Erythroblast (primary cell): ENCODE results near the gene SHF.

ENCODE experiments used
- DNase-seq, 2 experiments: peaks; one replicate each; lab custom pipeline; 2025; lab: John Stamatoyannopoulos, UW
- GATA1 ChIP-seq: IDR thresholded peaks from 2 replicates; pipeline ENCODE4 v1.6.1; 2011; ENCODE audit warnings: low read depth, mild to moderate bottlenecking, control low read depth, low read length, moderate library complexity
- POLR2A ChIP-seq: IDR thresholded peaks from 2 replicates; pipeline ENCODE4 v1.6.1; 2011; ENCODE audit warnings: mild to moderate bottlenecking, low read length

The SHF gene

GRCh38 chr15:45212493-45212892 lies 24.7 kb upstream of the SHF start:
- TF ChIP-seq POLR2A (no peak), GATA1 (no peak)
- no peak for DNase-seq

- peak; percentile 71 to 81 for DNase-seq
- no peak for TF ChIP-seq POLR2A
- no peak for TF ChIP-seq GATA1
Observed at GRCh38 chr15:45205192-45205591, 17.4 kb upstream of the SHF start.

- no peak for TF ChIP-seq GATA1
- TF ChIP-seq POLR2A: no peak
- no peak for DNase-seq
Observed at GRCh38 chr15:45203182-45203581, 15.4 kb upstream of the SHF start.

GRCh38 chr15:45201869-45202268 lies 14.1 kb upstream of the SHF start:
- DNase-seq: no peak
- TF ChIP-seq POLR2A: no peak
- no peak for TF ChIP-seq GATA1

- TF ChIP-seq POLR2A: no peak
- no peak for TF ChIP-seq GATA1
- DNase-seq: no peak
Observed at GRCh38 chr15:45201557-45201859, 13.7 kb upstream of the SHF start.

- DNase-seq: peak; percentile 86 to 92
- TF ChIP-seq GATA1 (no peak), POLR2A (no peak)
Observed at GRCh38 chr15:45200799-45201556, 13.2 kb upstream of the SHF start.

- DNase-seq: peak; percentile 95 to 97
- TF ChIP-seq POLR2A: peak; percentile 60
- TF ChIP-seq GATA1: no peak
Observed at GRCh38 chr15:45200001-45200798, 12.4 kb upstream of the SHF start.

- no peak for TF ChIP-seq GATA1
- TF ChIP-seq POLR2A: no peak
- peak; percentile 53 to 68 for DNase-seq
Observed at GRCh38 chr15:45199136-45199810, 11.5 kb upstream of the SHF start.

GRCh38 chr15:45198337-45199135 lies 10.8 kb upstream of the SHF start:
- DNase-seq: peak; percentile 98
- no peak for TF ChIP-seq GATA1
- peak; percentile 86 for TF ChIP-seq POLR2A

- DNase-seq: peak in 1 of 2 experiments; percentile 20
- no peak for TF ChIP-seq GATA1
- no peak for TF ChIP-seq POLR2A
Observed at GRCh38 chr15:45197512-45197911, 9.7 kb upstream of the SHF start.

GRCh38 chr15:45187578-45187893 lies 230 bp downstream of the SHF start:
- TF ChIP-seq POLR2A (no peak), GATA1 (no peak)
- no peak for DNase-seq

GRCh38 chr15:45186771-45187577 lies 792 bp downstream of the SHF start:
- DNase-seq: no peak
- TF ChIP-seq POLR2A (no peak), GATA1 (no peak)
